ENCODE results near the gene AK6.

DNA sequence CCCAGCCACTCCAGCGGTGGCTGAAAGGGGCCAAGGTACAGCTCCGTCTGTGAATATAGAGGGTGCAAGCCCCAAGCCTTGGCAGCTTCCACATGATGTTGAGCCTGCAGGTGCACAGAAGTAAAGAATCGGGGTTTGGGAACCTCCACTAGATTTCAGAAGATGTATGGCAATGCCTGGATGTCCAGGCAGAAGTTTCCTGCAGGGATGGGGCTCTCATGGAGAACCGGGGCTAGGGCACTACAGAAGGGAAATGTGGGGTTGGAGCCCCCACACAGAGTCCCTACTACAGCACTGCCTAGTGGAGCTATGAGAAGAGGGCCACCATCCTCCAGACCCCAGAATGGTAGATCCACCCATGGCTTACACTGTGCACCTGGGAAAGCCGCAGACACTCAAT is 59.9 kb downstream of the AK6 start:
- TF ChIP-seq, protein P1, sequence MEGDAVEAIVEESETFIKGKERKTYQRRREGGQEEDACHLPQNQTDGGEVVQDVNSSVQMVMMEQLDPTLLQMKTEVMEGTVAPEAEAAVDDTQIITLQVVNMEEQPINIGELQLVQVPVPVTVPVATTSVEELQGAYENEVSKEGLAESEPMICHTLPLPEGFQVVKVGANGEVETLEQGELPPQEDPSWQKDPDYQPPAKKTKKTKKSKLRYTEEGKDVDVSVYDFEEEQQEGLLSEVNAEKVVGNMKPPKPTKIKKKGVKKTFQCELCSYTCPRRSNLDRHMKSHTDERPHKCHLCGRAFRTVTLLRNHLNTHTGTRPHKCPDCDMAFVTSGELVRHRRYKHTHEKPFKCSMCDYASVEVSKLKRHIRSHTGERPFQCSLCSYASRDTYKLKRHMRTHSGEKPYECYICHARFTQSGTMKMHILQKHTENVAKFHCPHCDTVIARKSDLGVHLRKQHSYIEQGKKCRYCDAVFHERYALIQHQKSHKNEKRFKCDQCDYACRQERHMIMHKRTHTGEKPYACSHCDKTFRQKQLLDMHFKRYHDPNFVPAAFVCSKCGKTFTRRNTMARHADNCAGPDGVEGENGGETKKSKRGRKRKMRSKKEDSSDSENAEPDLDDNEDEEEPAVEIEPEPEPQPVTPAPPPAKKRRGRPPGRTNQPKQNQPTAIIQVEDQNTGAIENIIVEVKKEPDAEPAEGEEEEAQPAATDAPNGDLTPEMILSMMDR (IDR thresholded peaks at IDR 0.05) = no peak
- TF ChIP-seq POLR2AphosphoS5 (IDR thresholded peaks at IDR 0.05) (no peak), POLR2A (IDR thresholded peaks at IDR 0.05) (no peak)
